ENCODE data around the gene ARHGEF1. TPM values are rescaled to one million over a fixed set of nuclear protein-coding genes. Genes with fewer than 3 reads are reported as not detected.

The ARHGEF1 gene
- total RNA-seq, 3 donors from 2014 or later (not counting 1 experiment from before 2014, with no cell fraction given), result 1,177 to 1,409 (median 1,354) TPM

- peak in 1 of 3 donors; percentile 7 for ATAC-seq
- Histone ChIP-seq H3K4me3 (ENCODE audit: low read length) (no peak overlapping the region), H3K27me3 (ENCODE audit: control insufficient read depth, insufficient read depth, low read length) (peaks cover 11% of the 10 kb centered on the region), H3K36me3 (ENCODE audit: control insufficient read depth, insufficient read depth, low read length) (no peaks in the 10 kb centered on the region), H3K27ac (ENCODE audit: low read length) (peak overlapping the region; percentile 81), H3K4me1 (ENCODE audit: control insufficient read depth, insufficient read depth, low read length) (peaks cover 62% of the 10 kb centered on the region), H3K9me3 (ENCODE audit: control insufficient read depth, insufficient read depth, low read length) (no peaks in the 10 kb centered on the region)
- no peak for TF ChIP-seq CTCF (IDR thresholded peaks at IDR 0.05)
- Mint-ChIP-seq H3K27ac (peak overlapping the region; percentile 93 to 97), H3K4me1 (peaks cover 44 to 69% of the 10 kb centered on the region in 2 donors), H3K4me3 (peak overlapping the region; percentile 6), H3K9me3 (no peaks in the 10 kb centered on the region), H3K36me3 (no peaks in the 10 kb centered on the region), H3K27me3 (ENCODE audit: low read depth in 2 of 2) (peaks cover 14 to 17% of the 10 kb centered on the region in 2 donors)
- WGBS (ENCODE audit: insufficient coverage), result 74% methylated on average over 2 of the region's 2 CpGs
- intact Hi-C loops (cut with micrococcal nuclease), result no loop called here
- peak in 1 of 2 donors; percentile 58 for DNase-seq
Observed at GRCh38 chr19:41944336-41944735, 61.4 kb downstream of the ARHGEF1 start.

- peak; percentile 88 to 95 for DNase-seq
- H3K27me3 Mint-ChIP-seq (ENCODE audit: low read depth in 2 of 2), result peaks cover 14 to 17% of the 10 kb centered on the region in 2 donors
- peak overlapping the region; percentile 93 to 97 for H3K27ac Mint-ChIP-seq
- no peak overlapping the region for H3K4me3 ChIP-seq (ENCODE audit: low read length)
- H3K27ac ChIP-seq (ENCODE audit: low read length), result peak overlapping the region; percentile 81
- 2% methylated on average over 8 of the region's 8 CpGs for WGBS (ENCODE audit: insufficient coverage)
- no peaks in the 10 kb centered on the region for H3K36me3 Mint-ChIP-seq
- no peaks in the 10 kb centered on the region for H3K36me3 ChIP-seq (ENCODE audit: control insufficient read depth, insufficient read depth, low read length)
- H3K9me3 ChIP-seq (ENCODE audit: control insufficient read depth, insufficient read depth, low read length), result no peaks in the 10 kb centered on the region
- no peaks in the 10 kb centered on the region for H3K9me3 Mint-ChIP-seq
- TF ChIP-seq CTCF (IDR thresholded peaks at IDR 0.05), result no peak
- H3K4me1 Mint-ChIP-seq, result peaks cover 44 to 64% of the 10 kb centered on the region in 2 donors
- H3K4me3 Mint-ChIP-seq, result peak overlapping the region; percentile 72
- H3K27me3 ChIP-seq (ENCODE audit: control insufficient read depth, insufficient read depth, low read length), result peaks cover 7% of the 10 kb centered on the region
- peak; percentile 79 to 92 (median 90) for ATAC-seq
- intact Hi-C loops (cut with micrococcal nuclease), result loop anchor here (1.0 kb wide), 3 partner anchors 9 to 70 kb away; no protein-coding TSS in a partner anchor
- H3K4me1 ChIP-seq (ENCODE audit: control insufficient read depth, insufficient read depth, low read length), result peaks cover 55% of the 10 kb centered on the region
Observed at GRCh38 chr19:41945135-41945766, 62.3 kb downstream of the ARHGEF1 start.

GRCh38 chr19:41947091-41947490 lies 64.1 kb downstream of the ARHGEF1 start:
- peak in 1 of 2 donors; percentile 48 for DNase-seq
- H3K4me3 ChIP-seq (ENCODE audit: low read length), result no peak overlapping the region
- Mint-ChIP-seq H3K27ac (peak overlapping the region; percentile 87 to 97), H3K9me3 (no peaks in the 10 kb centered on the region), H3K27me3 (ENCODE audit: low read depth in 2 of 2) (peaks cover 6 to 7% of the 10 kb centered on the region in 2 donors), H3K4me3 (peak overlapping the region; percentile 72), H3K36me3 (no peaks in the 10 kb centered on the region), H3K4me1 (peaks cover 42 to 57% of the 10 kb centered on the region in 2 donors)
- peaks cover 52% of the 10 kb centered on the region for H3K4me1 ChIP-seq (ENCODE audit: control insufficient read depth, insufficient read depth, low read length)
- ATAC-seq, result no peak
- TF ChIP-seq CTCF (IDR thresholded peaks at IDR 0.05), result no peak
- intact Hi-C loops (cut with micrococcal nuclease), result no loop called here
- H3K9me3 ChIP-seq (ENCODE audit: control insufficient read depth, insufficient read depth, low read length), result no peaks in the 10 kb centered on the region
- H3K27ac ChIP-seq (ENCODE audit: low read length), result peak overlapping the region; percentile 81
- H3K27me3 ChIP-seq (ENCODE audit: control insufficient read depth, insufficient read depth, low read length), result no peaks in the 10 kb centered on the region
- 87% methylated on average over 3 of the region's 3 CpGs for WGBS (ENCODE audit: insufficient coverage)
- H3K36me3 ChIP-seq (ENCODE audit: control insufficient read depth, insufficient read depth, low read length), result no peaks in the 10 kb centered on the region

All from natural killer cell (primary cell).